ENCODE results near the gene ABHD12B.

DNA sequence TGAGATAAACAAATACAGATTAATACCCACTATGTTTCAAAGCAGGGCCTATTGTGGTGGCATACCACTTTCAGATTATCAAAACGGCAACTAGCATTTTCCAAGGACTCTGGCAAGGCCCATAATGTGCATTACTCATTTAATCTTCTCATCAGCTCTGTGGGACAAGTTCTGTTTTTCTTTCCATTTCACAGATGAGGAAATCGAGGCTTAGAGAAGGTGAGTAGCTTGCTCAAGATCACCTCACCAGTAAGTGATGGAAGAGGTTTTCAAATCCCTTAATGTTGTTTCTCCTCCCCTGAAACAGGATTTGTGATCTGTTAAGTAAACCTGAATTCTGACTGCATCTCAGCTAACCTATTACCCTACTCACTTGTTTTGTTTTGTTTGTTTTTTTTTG is 76.4 kb downstream of the ABHD12B start:
- TF ChIP-seq, protein P1, sequence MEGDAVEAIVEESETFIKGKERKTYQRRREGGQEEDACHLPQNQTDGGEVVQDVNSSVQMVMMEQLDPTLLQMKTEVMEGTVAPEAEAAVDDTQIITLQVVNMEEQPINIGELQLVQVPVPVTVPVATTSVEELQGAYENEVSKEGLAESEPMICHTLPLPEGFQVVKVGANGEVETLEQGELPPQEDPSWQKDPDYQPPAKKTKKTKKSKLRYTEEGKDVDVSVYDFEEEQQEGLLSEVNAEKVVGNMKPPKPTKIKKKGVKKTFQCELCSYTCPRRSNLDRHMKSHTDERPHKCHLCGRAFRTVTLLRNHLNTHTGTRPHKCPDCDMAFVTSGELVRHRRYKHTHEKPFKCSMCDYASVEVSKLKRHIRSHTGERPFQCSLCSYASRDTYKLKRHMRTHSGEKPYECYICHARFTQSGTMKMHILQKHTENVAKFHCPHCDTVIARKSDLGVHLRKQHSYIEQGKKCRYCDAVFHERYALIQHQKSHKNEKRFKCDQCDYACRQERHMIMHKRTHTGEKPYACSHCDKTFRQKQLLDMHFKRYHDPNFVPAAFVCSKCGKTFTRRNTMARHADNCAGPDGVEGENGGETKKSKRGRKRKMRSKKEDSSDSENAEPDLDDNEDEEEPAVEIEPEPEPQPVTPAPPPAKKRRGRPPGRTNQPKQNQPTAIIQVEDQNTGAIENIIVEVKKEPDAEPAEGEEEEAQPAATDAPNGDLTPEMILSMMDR (IDR thresholded peaks at IDR 0.05; ENCODE audit: low read length), result no peak
- TF ChIP-seq EZH2phosphoT487 (IDR thresholded peaks at IDR 0.05; ENCODE audit: low read length) (no peak), EZH2 (optimal IDR thresholded peaks at IDR 0.05; ENCODE audit: low read depth, low read length) (no peak)

Data from MM.1S (cell line).